ENCODE measurements around the gene RTP2.
"Not testable (repeated sequence)": the region's sequence is repeated elsewhere in the genome, so short reads cannot be mapped to it uniquely, and the experiment has no call there.

Gene RTP2

GRCh38 chr3:187709155-187709554 lies 6.8 kb upstream of the RTP2 start:
- DNase-seq = no peak

GRCh38 chr3:187708696-187709095 lies 6.3 kb upstream of the RTP2 start:
- DNase-seq = no peak

GRCh38 chr3:187706971-187707370 lies 4.6 kb upstream of the RTP2 start:
- no peak for DNase-seq

- DNase-seq = no peak
Measured at GRCh38 chr3:187705164-187705563, 2.8 kb upstream of the RTP2 start.

- DNase-seq = no peak
Measured at GRCh38 chr3:187700249-187700648, 2.1 kb downstream of the RTP2 start.

GRCh38 chr3:187698499-187699399 lies 3.6 kb downstream of the RTP2 start:
- DNase-seq = no peak

- no peak for DNase-seq
Measured at GRCh38 chr3:187696021-187696420, 6.3 kb downstream of the RTP2 start.

GRCh38 chr3:187695449-187695848 lies 6.9 kb downstream of the RTP2 start:
- no peak for DNase-seq

- DNase-seq = no peak
Measured at GRCh38 chr3:187694801-187695200, 7.6 kb downstream of the RTP2 start.

- no peak for DNase-seq
Measured at GRCh38 chr3:187693431-187693830, 8.9 kb downstream of the RTP2 start.

- no peak for DNase-seq
Measured at GRCh38 chr3:187689984-187690383, 12.4 kb downstream of the RTP2 start.

GRCh38 chr3:187686621-187687273 lies 15.6 kb downstream of the RTP2 start:
- DNase-seq = no peak

GRCh38 chr3:187685948-187686347 lies 16.4 kb downstream of the RTP2 start:
- DNase-seq = no peak

GRCh38 chr3:187684880-187685279 lies 17.5 kb downstream of the RTP2 start:
- DNase-seq = peak; percentile 40

- no peak for DNase-seq
Measured at GRCh38 chr3:187684444-187684843, 17.9 kb downstream of the RTP2 start.

- not testable (repeated sequence) for DNase-seq
Measured at GRCh38 chr3:187681756-187682155, 20.6 kb downstream of the RTP2 start.

- DNase-seq = peak; percentile 71
Measured at GRCh38 chr3:187679638-187680396, 22.5 kb downstream of the RTP2 start.

GRCh38 chr3:187678726-187679268 lies 23.6 kb downstream of the RTP2 start:
- DNase-seq = peak; percentile 48

- no peak for DNase-seq
Measured at GRCh38 chr3:187677604-187678003, 24.8 kb downstream of the RTP2 start.

GRCh38 chr3:187673012-187673411 lies 29.3 kb downstream of the RTP2 start:
- no peak for DNase-seq

GRCh38 chr3:187669675-187670504 lies 32.5 kb downstream of the RTP2 start, which contains the start of gene SST:
SST (minus strand) TSS chr3:187670394; CDS start chr3:187670291, 103 bp downstream.
- peak; percentile 21 for DNase-seq

GRCh38 chr3:187667526-187667925 lies 34.8 kb downstream of the RTP2 start:
- no peak for DNase-seq
